ENCODE measurements around the gene UNC5C. TPM values are rescaled to one million over a fixed set of nuclear protein-coding genes. Genes with fewer than 3 reads are reported as not detected.
A peak's percentile ranks its signal among the peaks of the same experiment; 100 is the strongest.

The UNC5C gene
- total RNA-seq, 1 experiment from 2014 or later: 11.3 TPM

GRCh38 chr4:95343235-95343634, 205.5 kb downstream of the UNC5C start:
- no peak for DNase-seq (ENCODE audit: low spot score)

DNA sequence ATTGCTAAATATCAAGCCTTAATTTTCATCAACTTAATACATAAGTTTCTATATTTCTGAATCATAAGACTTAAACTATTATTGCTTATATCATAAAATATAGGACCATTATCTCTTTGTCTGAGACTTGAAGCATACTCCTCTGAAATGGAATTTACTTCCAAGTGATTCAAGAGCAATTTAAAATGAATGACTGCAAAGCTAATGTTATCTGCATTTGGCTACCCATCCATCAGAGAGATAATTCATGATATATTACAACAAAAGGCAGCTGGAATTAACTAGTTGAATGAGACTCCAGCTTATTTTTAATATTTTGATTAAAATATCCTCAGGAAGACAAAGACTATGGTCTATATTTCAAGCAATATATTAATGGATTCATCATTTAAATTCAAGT, 208.6 kb downstream of the UNC5C start:
- no peak for DNase-seq (ENCODE audit: low spot score)

- no peak for DNase-seq (ENCODE audit: low spot score)
Observed at GRCh38 chr4:95325665-95326064, 223.1 kb downstream of the UNC5C start.

GRCh38 chr4:95319169-95319568, 229.6 kb downstream of the UNC5C start:
- no peak for DNase-seq (ENCODE audit: low spot score)

- no peak for DNase-seq (ENCODE audit: low spot score)
Observed at GRCh38 chr4:95318483-95318882, 230.3 kb downstream of the UNC5C start.

GRCh38 chr4:95318044-95318443, 230.7 kb downstream of the UNC5C start:
- DNase-seq (ENCODE audit: low spot score): no peak

- no peak for DNase-seq (ENCODE audit: low spot score)
Observed at GRCh38 chr4:95317085-95317793, 231.5 kb downstream of the UNC5C start.

GRCh38 chr4:95314573-95314972, 234.2 kb downstream of the UNC5C start:
- DNase-seq (ENCODE audit: low spot score): no peak

- DNase-seq (ENCODE audit: low spot score): peak; percentile 97
Observed at GRCh38 chr4:95304898-95305297, 243.9 kb downstream of the UNC5C start.

- DNase-seq (ENCODE audit: low spot score): no peak
Observed at GRCh38 chr4:95300304-95300703, 248.5 kb downstream of the UNC5C start.

DNA sequence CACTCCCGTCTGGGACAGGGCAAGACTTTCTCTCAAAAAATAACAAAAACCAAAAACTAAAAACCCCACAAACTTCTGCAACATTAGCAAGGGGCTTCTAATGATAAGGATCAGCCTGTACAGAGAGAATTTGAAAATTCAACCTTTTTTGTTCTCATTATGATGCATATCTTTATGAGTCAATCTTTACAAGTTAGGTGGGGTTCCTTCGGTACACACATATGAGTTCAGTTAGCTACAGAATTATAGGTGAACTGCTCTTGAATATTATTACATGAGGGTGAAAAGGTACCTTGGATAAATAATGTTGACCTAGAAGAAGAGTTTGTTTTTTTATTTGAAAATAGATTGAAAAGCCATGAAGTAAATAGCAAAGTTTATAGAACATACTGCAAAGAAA, 252.7 kb downstream of the UNC5C start:
- no peak for DNase-seq (ENCODE audit: low spot score)

GRCh38 chr4:95295157-95295556, 253.6 kb downstream of the UNC5C start:
- no peak for DNase-seq (ENCODE audit: low spot score)

DNA sequence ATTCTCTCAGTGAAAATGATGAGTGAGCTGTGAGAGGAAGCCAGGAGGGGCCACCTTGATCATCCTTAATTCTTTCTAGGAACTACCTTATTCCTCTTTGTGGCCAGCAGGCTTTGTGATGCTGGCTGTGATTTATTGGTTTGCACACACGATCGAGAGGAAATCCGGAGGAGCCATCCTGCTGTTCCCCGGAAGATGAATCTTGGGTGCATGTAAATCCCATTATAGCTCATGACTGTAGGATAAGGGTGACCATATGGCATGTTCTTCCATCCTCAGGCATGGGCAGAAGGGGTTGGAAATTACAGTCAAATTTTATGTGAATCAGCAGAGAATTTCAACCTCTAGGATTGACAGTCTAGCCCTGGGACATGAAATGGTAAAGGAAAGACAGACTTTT, 254.5 kb downstream of the UNC5C start:
- no peak for DNase-seq (ENCODE audit: low spot score)

DNA sequence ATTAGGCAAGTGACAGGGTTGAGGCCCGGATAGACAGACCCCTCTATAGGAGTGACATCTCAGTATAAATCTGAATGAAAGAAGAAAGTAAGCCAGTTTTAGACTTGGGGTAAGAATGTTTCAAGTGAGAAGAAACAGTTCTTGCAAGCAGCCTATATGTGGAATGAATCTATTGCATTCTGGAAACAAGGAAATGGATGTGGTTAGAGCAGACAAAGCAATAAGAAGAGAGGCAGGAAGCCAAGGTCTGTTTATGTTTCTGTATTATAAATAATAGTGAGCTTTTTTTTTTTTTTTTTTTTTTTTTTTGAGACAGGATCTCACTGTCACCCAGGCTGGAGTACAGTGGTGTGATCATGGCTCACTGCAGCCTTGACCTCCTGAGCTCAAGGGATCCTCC, 255.8 kb downstream of the UNC5C start:
- DNase-seq (ENCODE audit: low spot score): peak; percentile 66

GRCh38 chr4:95290702-95291101, 258.1 kb downstream of the UNC5C start:
- DNase-seq (ENCODE audit: low spot score): no peak

- DNase-seq (ENCODE audit: low spot score): no peak
Observed at GRCh38 chr4:95289028-95289634, 259.6 kb downstream of the UNC5C start.

DNA sequence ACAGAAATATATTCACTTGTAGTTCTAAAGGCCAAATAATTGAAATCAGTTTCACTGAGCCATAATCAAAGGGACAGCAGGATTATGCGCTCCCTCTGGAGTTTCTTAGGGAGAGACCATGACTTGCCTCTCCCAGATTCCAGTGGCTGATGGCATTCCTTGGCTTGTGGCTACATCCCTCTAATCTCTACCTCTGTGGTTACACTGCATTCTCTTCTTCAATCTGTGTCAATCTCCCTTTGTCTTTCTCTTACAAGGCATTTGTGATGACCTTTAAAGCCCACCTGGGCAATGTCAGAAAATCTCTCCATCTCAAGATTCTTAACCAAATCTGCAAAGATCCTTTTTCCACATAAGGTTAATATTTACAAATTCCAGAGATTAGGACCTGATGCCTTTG, 260.2 kb downstream of the UNC5C start:
- DNase-seq (ENCODE audit: low spot score): no peak

- no peak for DNase-seq (ENCODE audit: low spot score)
Observed at GRCh38 chr4:95285797-95286196, 263.0 kb downstream of the UNC5C start.

GRCh38 chr4:95284655-95285054, 264.1 kb downstream of the UNC5C start:
- no peak for DNase-seq (ENCODE audit: low spot score)

- DNase-seq (ENCODE audit: low spot score): no peak
Observed at GRCh38 chr4:95283320-95283719, 265.5 kb downstream of the UNC5C start.

DNA sequence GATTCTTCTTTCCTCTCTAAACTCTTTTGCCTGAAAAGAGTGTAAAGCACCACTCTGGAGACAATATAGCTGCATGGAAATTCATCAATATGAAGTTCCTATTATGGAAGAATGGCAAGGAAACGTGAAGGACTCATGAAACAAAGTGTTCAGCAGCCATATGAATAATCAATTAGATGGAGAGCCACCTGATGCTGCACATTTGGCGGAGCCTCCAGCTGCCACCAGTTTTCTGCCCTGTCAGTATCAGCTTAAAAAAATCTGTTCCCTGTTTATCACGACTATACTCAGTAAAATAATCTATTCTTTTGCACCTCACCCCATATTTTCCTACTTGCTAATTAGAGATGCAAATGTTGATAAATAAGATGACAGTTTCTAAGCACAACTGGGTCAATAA, 276.0 kb downstream of the UNC5C start:
- no peak for DNase-seq (ENCODE audit: low spot score)

- no peak for DNase-seq (ENCODE audit: low spot score)
Observed at GRCh38 chr4:95272036-95272435, 276.7 kb downstream of the UNC5C start.

- no peak for DNase-seq (ENCODE audit: low spot score)
Observed at GRCh38 chr4:95268819-95269565, 279.8 kb downstream of the UNC5C start.

Data from H4 (cell line).